Suprapubic skin (tissue), 4 donors: Measurements from ENCODE around the gene C14orf119. TPM values are rescaled to one million over a fixed set of nuclear protein-coding genes. Genes with fewer than 3 reads are reported as not detected.

ENCODE experiments used
- DNase-seq, 2 donors: peaks; one replicate each; pipeline ENCODE4 v3.0.0-alpha.2; 2019; ENCODE audit warnings: low spot score in 2 of 2
- H3K27ac ChIP-seq: fragments of 200-600 bp; sonication (generic); one replicate; pipeline ENCODE4 v1.5.1; 2019
- H3K27me3 ChIP-seq: fragments of 200-600 bp; sonication (generic); one replicate; pipeline ENCODE4 v1.5.1; 2019
- H3K36me3 ChIP-seq: fragments of 200-600 bp; sonication (generic); one replicate; pipeline ENCODE4 v1.5.1; 2019
- H3K4me1 ChIP-seq: fragments of 200-600 bp; sonication (generic); one replicate; pipeline ENCODE4 v1.5.1; 2019
- H3K4me3 ChIP-seq: fragments of 200-600 bp; sonication (generic); one replicate; pipeline ENCODE4 v1.5.1; 2019; ENCODE audit warnings: mild to moderate bottlenecking
- H3K9me3 ChIP-seq: fragments of 200-600 bp; sonication (generic); one replicate; pipeline ENCODE4 v1.5.1; 2019
- EP300 ChIP-seq: sonication (generic); formaldehyde crosslinking; IDR thresholded peaks from one replicate; pipeline ENCODE4 v1.6.1; 2017; ENCODE audit warnings: antibody characterized with exemption
- POLR2A ChIP-seq, 2 donors: fragments of 450-650 bp; IDR thresholded peaks; one replicate each; pipeline ENCODE4 v1.6.1; 2017; ENCODE audit warnings: antibody characterized with exemption in 2 of 2, mild to moderate bottlenecking in 2 of 2, moderate library complexity in 2 of 2
- POLR2AphosphoS5 ChIP-seq, 3 donors: sonication (generic); formaldehyde crosslinking; IDR thresholded peaks; one replicate each; pipeline ENCODE4 v1.6.1; 2017; ENCODE audit warnings: antibody characterized with exemption in 3 of 3
- WGBS: methylation state at CpG from one replicate; pipeline ENCODE4 v1.1.5; 2018; 5-methylcytosine and 5-hydroxymethylcytosine counted together
- total RNA-seq, 4 donors: library from RNA; depleted of rRNA; stranded (reverse); fragments of >200 nt; gene quantifications; one replicate each; pipeline ENCODE4 v1.1.0, GENCODE V29; 2016
- TF ChIP-seq, protein P1 (sequence below), 2 donors: fragments of 200-600 bp in 1 of 2; fragments of 450-650 bp in 1 of 2; sonication (generic) in 1 of 2; IDR thresholded peaks; one replicate each; pipeline ENCODE4 v1.5.1; 2016 to 2019; ENCODE audit warnings: antibody characterized with exemption in 2 of 2, mild to moderate bottlenecking in 1 of 2, moderate library complexity in 1 of 2

C14orf119 gene
- total RNA-seq, 4 donors from 2014 or later: 10.1 to 22.7 (median 18.6) TPM

DNA sequence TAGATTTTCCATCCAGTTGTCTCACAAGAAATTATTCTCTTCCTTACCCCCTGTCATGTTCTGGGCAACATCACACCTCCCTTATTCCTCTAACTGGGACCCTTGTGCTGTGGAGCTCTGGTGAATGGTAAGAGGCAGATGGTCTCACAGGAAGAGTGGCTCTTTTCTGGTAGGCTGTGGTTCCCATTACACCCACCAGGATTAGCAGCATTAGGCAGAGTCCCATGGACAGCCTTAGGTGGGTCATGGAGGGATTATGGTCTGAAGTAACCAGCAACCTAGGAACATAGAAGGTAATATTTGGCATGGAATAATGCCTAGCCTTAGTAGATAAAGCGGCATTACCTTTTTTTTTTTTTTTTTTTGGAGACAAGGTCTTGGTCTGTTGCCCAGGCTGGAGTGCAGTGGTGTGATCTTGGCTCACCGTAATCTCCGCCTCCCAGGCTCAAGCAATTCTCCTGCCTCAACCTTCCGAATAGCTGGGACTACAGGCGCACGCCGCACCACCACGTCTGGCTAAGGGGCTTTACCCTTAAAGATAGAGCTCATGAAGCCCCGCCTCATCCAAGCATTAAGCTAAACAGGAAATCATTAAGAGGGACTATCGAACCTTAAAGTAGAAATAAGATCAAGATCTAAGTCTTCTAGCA, 4.0 kb downstream of the C14orf119 start:
- H3K36me3 ChIP-seq: peaks cover 14% of the 10 kb centered on the region
- WGBS: 86% methylated on average over 10 of the region's 10 CpGs
- peaks cover 15% of the 10 kb centered on the region for H3K4me1 ChIP-seq
- no peaks in the 10 kb centered on the region for H3K9me3 ChIP-seq
- no peak for DNase-seq
- no peak for TF ChIP-seq POLR2A (IDR thresholded peaks at IDR 0.05)
- TF ChIP-seq EP300: no peak
- TF ChIP-seq, protein P1, sequence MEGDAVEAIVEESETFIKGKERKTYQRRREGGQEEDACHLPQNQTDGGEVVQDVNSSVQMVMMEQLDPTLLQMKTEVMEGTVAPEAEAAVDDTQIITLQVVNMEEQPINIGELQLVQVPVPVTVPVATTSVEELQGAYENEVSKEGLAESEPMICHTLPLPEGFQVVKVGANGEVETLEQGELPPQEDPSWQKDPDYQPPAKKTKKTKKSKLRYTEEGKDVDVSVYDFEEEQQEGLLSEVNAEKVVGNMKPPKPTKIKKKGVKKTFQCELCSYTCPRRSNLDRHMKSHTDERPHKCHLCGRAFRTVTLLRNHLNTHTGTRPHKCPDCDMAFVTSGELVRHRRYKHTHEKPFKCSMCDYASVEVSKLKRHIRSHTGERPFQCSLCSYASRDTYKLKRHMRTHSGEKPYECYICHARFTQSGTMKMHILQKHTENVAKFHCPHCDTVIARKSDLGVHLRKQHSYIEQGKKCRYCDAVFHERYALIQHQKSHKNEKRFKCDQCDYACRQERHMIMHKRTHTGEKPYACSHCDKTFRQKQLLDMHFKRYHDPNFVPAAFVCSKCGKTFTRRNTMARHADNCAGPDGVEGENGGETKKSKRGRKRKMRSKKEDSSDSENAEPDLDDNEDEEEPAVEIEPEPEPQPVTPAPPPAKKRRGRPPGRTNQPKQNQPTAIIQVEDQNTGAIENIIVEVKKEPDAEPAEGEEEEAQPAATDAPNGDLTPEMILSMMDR (IDR thresholded peaks at IDR 0.05): no peak
- no peak for TF ChIP-seq POLR2AphosphoS5 (IDR thresholded peaks at IDR 0.05)
- no peak overlapping the region for H3K4me3 ChIP-seq
- no peaks in the 10 kb centered on the region for H3K27me3 ChIP-seq
- no peak overlapping the region for H3K27ac ChIP-seq

DNA sequence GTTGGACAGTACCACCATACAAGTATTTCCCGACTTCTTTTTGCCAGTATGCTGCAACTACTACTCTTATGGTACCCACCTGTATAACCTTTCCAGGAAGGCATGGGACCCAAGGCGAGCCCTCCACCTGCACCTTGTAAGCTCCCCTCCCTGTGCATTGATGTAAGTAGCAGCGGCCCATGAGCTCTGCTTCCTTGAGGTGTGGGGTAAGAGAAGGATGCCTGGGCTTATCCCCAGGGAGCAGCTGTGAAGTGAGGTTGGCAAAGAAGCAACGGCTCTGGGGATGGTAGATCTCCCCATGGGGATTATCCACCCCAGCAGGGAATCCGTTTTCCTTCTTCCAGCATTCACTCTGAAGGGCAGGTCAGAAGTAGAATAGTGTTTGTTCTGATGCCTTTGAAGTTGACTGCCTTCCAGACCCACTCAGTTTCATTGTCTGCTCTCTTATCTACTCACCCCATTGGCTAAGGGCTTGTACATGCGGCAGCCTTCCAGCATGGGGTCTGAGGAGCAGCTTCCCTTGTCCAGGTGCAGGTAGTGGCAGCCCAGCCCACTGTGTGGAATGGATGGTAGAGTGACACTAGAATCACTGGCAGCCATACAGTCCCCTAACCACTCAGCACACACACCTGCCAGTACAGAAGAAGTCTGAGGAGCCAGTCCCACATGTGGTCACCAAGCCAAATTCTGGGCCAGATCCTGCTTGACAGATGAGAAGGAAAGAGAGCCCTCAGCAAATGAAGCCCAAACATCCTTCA, 6.1 kb downstream of the C14orf119 start:
- peak in 1 of 2 donors; percentile 59 for DNase-seq
- no peak overlapping the region for H3K4me3 ChIP-seq
- TF ChIP-seq POLR2AphosphoS5 (IDR thresholded peaks at IDR 0.05) (no peak), POLR2A (IDR thresholded peaks at IDR 0.05) (no peak), EP300 (no peak)
- TF ChIP-seq, protein P1 (IDR thresholded peaks at IDR 0.05): no peak
- H3K27ac ChIP-seq: no peak overlapping the region
- H3K4me1 ChIP-seq: peaks cover 11% of the 10 kb centered on the region
- no peaks in the 10 kb centered on the region for H3K27me3 ChIP-seq
- no peaks in the 10 kb centered on the region for H3K9me3 ChIP-seq
- peaks cover 14% of the 10 kb centered on the region for H3K36me3 ChIP-seq
- 92% methylated on average over 6 of the region's 6 CpGs for WGBS

DNA sequence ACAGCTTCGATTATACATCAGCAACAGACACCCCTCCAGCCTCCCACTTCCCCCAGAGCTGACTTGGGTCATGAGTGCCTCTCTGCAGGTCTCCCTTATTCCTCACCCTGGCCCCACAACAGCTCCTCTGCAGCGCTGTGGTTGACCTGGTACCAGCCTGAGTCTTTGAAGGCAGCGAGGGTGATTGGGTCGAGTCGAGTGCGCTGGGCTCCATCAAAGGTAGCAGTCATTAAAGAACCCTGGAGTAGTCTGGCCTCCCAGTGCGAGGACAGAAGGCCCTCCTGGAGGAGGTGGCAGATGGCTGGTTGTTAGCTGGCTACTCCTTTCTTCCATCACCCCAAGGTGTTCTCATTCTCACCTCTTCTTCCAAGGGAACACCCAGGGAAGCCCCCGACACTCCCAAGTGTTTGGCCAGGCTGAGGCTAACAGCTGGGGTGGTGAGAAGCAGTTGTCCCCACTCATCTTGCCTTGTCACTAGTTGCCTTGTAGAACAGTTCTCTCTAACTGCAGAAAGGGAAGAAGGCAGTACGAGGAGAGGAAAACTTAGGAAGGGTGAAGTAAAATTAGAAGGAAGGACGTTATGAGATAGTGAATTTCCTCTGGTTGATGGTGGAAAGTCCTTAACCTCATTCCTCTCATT, 6.8 kb downstream of the C14orf119 start:
- DNase-seq: peak in 1 of 2 donors; percentile 76
- Histone ChIP-seq H3K27ac (no peak overlapping the region), H3K4me3 (no peak overlapping the region), H3K4me1 (peaks cover 4% of the 10 kb centered on the region), H3K36me3 (peaks cover 14% of the 10 kb centered on the region), H3K27me3 (no peaks in the 10 kb centered on the region), H3K9me3 (no peaks in the 10 kb centered on the region)
- 71% methylated on average over 10 of the region's 10 CpGs for WGBS
- TF ChIP-seq POLR2AphosphoS5 (IDR thresholded peaks at IDR 0.05): no peak
- TF ChIP-seq, protein P1 (IDR thresholded peaks at IDR 0.05): no peak
- TF ChIP-seq POLR2A (IDR thresholded peaks at IDR 0.05): no peak

DNA sequence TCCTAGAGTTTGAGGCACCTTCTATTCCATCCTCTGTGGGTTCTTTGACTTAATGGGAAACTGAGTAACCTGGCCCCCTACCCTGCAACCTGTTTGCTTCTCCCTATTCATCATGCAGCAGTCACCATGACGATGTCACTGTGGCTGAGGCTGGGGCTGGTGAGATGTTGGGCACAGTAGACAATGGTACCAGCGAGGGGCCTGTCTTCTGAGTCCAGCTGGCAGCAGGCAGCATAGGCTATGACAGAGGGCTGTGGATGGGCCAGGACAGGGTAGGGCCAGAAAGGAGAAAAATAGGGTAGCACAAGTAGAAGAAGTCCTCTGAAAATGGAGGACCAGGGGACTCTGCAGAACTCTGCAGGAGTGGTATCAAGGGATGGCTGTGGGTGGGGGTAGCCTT, 7.5 kb downstream of the C14orf119 start:
- Histone ChIP-seq H3K4me1 (no peaks in the 10 kb centered on the region), H3K27me3 (no peaks in the 10 kb centered on the region), H3K36me3 (peaks cover 10% of the 10 kb centered on the region), H3K9me3 (no peaks in the 10 kb centered on the region), H3K4me3 (no peak overlapping the region), H3K27ac (no peak overlapping the region)
- 93% methylated on average over 2 of the region's 2 CpGs for WGBS
- peak in 1 of 2 donors; percentile 69 for DNase-seq
- TF ChIP-seq, protein P1 (IDR thresholded peaks at IDR 0.05): no peak

DNA sequence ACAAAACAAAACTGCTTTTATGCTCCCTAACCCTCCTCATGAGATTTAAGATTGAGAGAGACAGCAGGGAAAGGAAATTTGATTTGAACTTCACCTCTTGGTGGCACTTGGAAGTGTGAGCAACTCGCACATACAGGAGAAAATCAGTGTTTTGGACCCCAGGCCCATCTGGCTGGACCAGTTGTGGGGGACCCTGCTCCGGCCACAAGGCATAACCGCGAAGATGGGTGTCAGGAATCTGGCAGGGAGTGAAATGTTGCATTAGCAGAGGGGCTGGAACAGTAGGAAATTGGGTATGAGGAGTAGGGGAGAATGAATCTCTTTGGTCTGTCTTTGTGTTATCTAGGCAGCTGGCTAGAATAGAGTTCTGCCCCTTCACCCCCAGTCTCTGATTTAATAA, 8.3 kb downstream of the C14orf119 start:
- 92% methylated on average over 4 of the region's 4 CpGs for WGBS
- Histone ChIP-seq H3K27ac (no peak overlapping the region), H3K9me3 (no peaks in the 10 kb centered on the region), H3K4me3 (no peak overlapping the region), H3K27me3 (no peaks in the 10 kb centered on the region), H3K36me3 (peaks cover 3% of the 10 kb centered on the region), H3K4me1 (no peaks in the 10 kb centered on the region)
- peak in 1 of 2 donors; percentile 44 for DNase-seq
- TF ChIP-seq, protein P1 (IDR thresholded peaks at IDR 0.05): no peak
- TF ChIP-seq POLR2AphosphoS5 (IDR thresholded peaks at IDR 0.05): no peak
- TF ChIP-seq EP300: no peak
- no peak for TF ChIP-seq POLR2A (IDR thresholded peaks at IDR 0.05)
